ENCODE results near the gene PIEZO2. TPM values are rescaled to one million over a fixed set of nuclear protein-coding genes. Genes with fewer than 3 reads are reported as not detected.

The PIEZO2 gene
- total RNA-seq, 2 experiments from 2014 or later, result not detected

DNA sequence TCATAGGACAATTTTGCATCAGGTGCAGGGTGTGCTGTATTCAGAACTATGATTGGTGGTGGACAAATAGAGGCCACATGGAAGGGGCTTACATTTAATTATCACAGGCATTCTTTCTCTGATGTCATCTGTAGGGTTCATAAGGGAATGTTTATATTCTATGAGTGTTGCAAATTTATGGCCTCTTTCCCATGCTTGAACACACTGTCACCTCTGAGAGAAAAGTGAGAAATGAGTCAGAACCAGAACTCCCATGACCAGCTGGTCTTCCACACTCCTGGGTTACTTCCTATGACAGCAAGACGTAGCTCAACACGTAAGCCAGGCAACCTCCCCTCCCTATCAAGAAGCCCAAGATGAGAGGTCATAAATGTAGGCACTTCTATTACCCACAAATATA lies 310.8 kb downstream of the PIEZO2 start:
- Mint-ChIP-seq H3K9me3 (no peaks in the 10 kb centered on the region), H3K4me3 (no peak overlapping the region), H3K36me3 (no peaks in the 10 kb centered on the region), H3K27ac (no peak overlapping the region), H3K4me1 (no peaks in the 10 kb centered on the region), H3K27me3 (peaks cover under 1% of the 10 kb centered on the region)
- ATAC-seq (ENCODE audit: low read depth), result no peak
- DNase-seq, result no peak
- POLR2A ChIA-PET, result no interaction called here

DNA sequence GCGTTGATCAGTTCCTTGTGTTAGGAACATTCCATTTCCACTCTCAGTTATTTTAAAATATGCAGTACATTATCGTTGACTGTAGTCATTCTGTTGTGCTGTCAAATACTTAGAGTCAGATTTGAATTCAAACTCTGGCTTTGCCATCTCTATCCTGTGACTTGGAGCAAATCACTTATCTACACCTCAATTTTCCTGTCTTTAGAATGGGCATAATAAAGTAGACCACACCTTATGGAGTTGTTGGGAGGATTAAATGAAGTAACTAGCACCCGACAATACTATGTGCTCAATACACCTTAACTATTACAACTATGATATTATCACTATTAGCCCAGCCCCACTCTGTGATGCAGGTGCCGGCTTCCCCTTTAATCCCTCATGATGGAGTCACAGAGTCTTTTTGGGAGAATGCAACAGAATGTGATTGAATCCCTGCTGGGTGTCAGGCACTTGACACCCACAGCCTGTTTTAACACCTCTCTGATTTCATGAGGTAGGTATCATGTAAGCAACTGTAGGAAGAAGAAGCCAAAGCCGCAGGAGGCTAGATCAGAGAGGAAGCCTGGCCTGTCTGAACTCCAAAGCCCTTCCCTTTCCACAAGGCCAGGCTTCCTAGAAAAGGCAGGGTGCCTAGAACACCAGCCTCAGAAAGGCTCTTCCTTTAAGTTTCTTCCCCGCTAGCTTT lies 315.1 kb downstream of the PIEZO2 start:
- Mint-ChIP-seq H3K27me3 (peaks cover 6% of the 10 kb centered on the region), H3K9me3 (no peaks in the 10 kb centered on the region), H3K27ac (no peak overlapping the region), H3K36me3 (no peaks in the 10 kb centered on the region), H3K4me1 (no peaks in the 10 kb centered on the region), H3K4me3 (no peak overlapping the region)
- DNase-seq (no peak), ATAC-seq (ENCODE audit: low read depth) (no peak)
- POLR2A ChIA-PET, result no interaction called here

DNA sequence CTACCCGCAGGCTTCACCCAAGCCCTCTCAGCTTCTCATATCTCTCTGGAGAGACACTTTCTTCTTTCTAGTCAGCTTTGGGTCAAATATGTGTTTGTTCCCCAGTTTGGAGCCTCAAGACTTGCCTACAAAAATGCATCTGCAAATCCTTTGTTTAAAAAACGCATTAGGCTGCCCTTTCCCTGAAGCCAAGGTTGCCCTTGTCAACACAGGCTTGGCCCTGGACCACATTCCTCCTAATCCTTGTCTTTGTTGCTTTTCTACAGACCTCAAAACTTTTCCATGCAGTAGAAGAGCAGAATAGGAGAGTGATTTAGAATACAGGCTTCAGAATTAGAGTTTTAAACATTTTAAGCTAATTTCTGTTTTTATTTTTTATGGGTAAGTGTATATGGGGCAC lies 315.7 kb downstream of the PIEZO2 start:
- POLR2A ChIA-PET, result no interaction called here

DNA sequence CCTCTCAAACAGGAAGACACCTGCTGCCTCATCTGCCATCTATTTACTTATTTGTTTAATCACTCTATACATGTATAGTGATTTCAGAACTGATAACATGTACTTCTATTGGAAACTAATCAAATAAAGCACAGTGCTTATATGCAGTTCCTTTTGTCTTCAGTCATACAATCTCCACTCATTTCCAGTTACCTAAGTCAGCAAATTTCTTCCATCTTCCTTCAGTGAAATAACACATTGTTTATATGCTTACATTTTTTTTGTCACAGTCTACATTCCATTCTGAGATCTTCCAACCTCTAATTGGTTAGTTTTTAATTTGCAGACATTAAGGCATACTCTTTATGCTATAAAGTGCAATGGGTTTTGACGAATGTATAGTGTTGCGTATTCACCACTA lies 323.0 kb downstream of the PIEZO2 start:
- Mint-ChIP-seq H3K27ac (no peak overlapping the region), H3K27me3 (peaks cover 34% of the 10 kb centered on the region), H3K36me3 (no peaks in the 10 kb centered on the region), H3K4me3 (no peak overlapping the region), H3K4me1 (peaks cover 5% of the 10 kb centered on the region), H3K9me3 (no peaks in the 10 kb centered on the region)
- no peak for DNase-seq
- no peak for ATAC-seq (ENCODE audit: low read depth)
- POLR2A ChIA-PET, result no interaction called here

More for the DNA sequence above, 315.7 kb downstream of the PIEZO2 start:
- H3K36me3 Mint-ChIP-seq, result no peaks in the 10 kb centered on the region
- ATAC-seq (ENCODE audit: low read depth) (no peak), DNase-seq (no peak)
- H3K4me1 Mint-ChIP-seq, result no peaks in the 10 kb centered on the region
- peaks cover 6% of the 10 kb centered on the region for H3K27me3 Mint-ChIP-seq
- H3K9me3 Mint-ChIP-seq, result no peaks in the 10 kb centered on the region
- H3K4me3 Mint-ChIP-seq, result no peak overlapping the region
- H3K27ac Mint-ChIP-seq, result no peak overlapping the region

DNA sequence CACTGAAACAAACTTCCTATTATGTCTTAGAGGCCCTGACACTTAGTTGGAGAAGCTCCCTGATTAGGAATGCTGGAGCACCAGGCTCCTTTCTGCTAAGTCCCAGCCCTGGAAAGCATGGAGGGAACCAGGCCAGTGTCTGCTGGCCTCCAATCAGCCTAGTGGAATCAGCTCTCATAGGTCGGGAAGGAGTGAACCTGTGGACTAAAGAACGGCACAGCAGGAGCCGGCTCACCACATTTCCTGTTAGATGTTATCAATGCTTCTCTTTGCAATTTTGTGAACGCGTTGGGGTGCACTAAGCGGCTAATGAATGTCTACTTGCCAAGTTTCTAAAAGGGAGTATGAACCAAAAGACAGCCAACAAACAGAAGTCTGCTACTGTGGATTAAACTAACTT lies 326.9 kb downstream of the PIEZO2 start:
- peaks cover 5% of the 10 kb centered on the region for H3K4me1 Mint-ChIP-seq
- H3K27ac Mint-ChIP-seq, result no peak overlapping the region
- peaks cover 39% of the 10 kb centered on the region for H3K27me3 Mint-ChIP-seq
- POLR2A ChIA-PET, result no interaction called here
- no peak overlapping the region for H3K4me3 Mint-ChIP-seq
- H3K9me3 Mint-ChIP-seq, result peaks cover 2% of the 10 kb centered on the region
- DNase-seq (no peak), ATAC-seq (ENCODE audit: low read depth) (no peak)
- no peaks in the 10 kb centered on the region for H3K36me3 Mint-ChIP-seq

DNA sequence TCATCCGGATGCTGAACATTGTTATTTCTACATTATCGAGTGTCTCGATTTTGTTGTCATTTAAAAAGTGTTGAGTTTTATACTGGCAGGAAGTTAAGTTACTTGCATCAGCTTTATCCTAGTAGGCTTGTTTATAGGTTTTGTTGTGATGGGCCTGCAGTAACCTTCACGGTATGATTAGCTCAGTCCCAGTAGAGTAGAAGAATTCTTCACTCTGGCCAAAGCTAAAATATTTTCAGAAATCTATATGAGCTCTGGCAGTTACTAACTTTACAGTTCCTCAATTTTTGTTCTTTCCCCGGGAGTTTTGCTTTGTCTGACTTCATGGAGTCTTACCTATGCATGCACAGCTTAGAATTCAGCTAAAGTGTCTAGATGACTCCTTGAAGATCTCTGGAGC lies 328.7 kb downstream of the PIEZO2 start:
- DNase-seq (no peak), ATAC-seq (ENCODE audit: low read depth) (no peak)
- no peaks in the 10 kb centered on the region for H3K36me3 Mint-ChIP-seq
- peaks cover 5% of the 10 kb centered on the region for H3K4me1 Mint-ChIP-seq
- no peak overlapping the region for H3K4me3 Mint-ChIP-seq
- H3K9me3 Mint-ChIP-seq, result peaks cover 2% of the 10 kb centered on the region
- POLR2A ChIA-PET, result no interaction called here
- H3K27me3 Mint-ChIP-seq, result peaks cover 38% of the 10 kb centered on the region
- H3K27ac Mint-ChIP-seq, result no peak overlapping the region

DNA sequence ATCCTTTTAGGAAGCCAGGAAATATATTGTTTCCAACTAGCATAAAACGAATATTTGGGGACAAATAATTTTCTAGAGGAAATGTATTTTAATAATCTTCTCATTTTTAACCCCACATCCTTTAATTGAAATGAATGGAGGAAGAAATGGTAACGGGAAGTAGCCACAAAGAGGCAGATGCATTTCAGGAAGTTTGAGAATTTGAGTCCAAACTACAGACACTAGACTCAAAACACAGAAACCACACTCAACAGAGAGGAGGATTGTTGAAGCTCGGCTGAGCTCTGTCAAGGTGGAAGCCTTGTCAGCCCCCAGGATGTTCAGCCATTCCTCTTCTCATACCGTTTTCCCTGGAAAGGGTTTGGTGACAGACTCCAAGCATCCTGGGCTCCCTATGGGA lies 335.0 kb downstream of the PIEZO2 start:
- DNase-seq (no peak), ATAC-seq (ENCODE audit: low read depth) (no peak)
- Mint-ChIP-seq H3K27me3 (peaks cover 4% of the 10 kb centered on the region), H3K4me1 (no peaks in the 10 kb centered on the region), H3K27ac (no peak overlapping the region), H3K9me3 (no peaks in the 10 kb centered on the region), H3K4me3 (no peak overlapping the region), H3K36me3 (no peaks in the 10 kb centered on the region)
- POLR2A ChIA-PET, result no interaction called here

DNA sequence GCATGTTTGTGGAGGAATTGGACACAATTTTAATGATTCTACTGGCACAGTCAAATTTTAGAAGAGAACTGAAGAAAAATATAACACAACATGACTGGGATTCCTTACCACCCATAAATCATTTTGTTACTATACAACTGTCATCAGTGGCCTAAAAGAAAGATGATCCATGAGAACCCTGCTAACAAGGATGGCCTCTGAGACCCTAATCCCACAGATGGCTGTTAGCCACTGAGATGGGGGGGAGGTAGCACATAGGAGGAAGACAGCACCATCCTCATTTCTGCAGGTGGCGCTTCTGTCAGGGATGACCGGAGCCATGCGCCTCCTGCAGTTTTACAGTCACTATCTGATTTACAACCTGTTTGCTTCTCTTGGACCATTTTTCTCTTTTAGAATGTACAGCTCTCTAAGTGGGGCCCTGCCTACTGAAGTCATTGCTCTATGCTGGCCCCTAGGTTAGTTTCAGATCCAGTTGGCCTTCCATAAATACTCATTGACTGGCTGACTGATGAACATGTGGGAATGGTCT lies 343.7 kb downstream of the PIEZO2 start:
- Mint-ChIP-seq H3K36me3 (no peaks in the 10 kb centered on the region), H3K9me3 (no peaks in the 10 kb centered on the region), H3K27me3 (no peaks in the 10 kb centered on the region), H3K27ac (no peak overlapping the region), H3K4me1 (no peaks in the 10 kb centered on the region), H3K4me3 (no peak overlapping the region)
- POLR2A ChIA-PET, result no interaction called here
- DNase-seq (no peak), ATAC-seq (ENCODE audit: low read depth) (no peak)

DNA sequence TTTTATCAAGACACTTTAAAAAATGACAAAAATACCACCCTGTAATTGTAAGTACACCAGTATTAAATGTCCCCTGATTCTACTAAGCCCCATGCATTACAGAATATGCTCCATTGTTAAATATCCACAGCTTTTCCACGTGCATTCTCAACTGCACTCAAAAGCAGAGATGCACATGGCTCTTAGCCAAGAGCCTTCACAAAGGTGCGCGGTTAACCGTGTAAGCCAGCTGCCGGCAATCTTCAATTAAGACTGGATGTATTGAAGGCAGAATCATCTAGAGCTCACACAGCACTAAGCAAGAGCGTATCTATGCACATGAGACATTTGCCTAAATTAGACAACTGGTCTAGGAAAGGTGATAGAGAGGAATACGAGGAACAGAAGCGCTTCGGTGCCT lies 345.2 kb downstream of the PIEZO2 start:
- Mint-ChIP-seq H3K4me1 (no peaks in the 10 kb centered on the region), H3K27ac (no peak overlapping the region), H3K27me3 (no peaks in the 10 kb centered on the region), H3K9me3 (no peaks in the 10 kb centered on the region), H3K4me3 (no peak overlapping the region), H3K36me3 (no peaks in the 10 kb centered on the region)
- ATAC-seq (ENCODE audit: low read depth) (no peak), DNase-seq (no peak)
- POLR2A ChIA-PET, result no interaction called here

DNA sequence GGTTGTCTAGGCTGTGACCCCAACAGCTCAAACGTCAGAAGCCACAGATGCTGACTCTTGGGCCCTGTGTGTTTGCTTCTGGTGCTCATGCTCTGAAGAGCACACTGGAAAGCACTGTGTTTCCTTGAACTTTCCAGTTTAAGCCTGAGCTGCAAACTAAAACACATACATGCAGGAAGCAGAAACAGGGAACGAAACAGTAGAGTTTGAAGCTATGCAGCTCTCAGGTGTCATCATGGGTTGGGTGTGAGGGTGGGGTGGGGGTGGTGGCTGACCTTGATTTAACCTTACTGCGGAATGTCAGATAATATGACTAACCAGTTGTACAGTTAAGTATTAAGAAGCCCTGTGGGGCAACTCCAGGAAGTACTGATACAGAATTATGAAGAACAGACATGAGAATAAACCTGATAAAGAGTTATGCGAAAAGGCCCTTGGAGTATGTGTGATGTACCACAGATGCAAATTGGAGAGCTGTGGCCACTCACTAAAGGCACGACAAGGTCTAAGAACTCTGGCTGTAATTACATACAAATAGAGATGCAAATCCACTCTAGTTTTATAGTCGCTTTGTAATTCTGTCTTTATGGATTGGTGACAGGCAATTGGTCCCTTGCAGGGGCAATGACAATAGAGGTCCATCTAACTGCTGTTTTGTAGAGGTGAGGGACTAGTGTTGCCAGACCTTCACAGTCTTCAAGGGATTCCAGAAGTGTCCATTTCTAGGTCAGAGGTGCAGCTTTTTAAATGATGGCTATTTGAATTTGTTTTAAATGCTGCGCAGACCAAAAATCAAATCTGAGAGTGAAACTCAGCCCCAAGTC lies 350.4 kb downstream of the PIEZO2 start:
- H3K4me3 Mint-ChIP-seq, result no peak overlapping the region
- H3K27ac Mint-ChIP-seq, result no peak overlapping the region
- no peaks in the 10 kb centered on the region for H3K9me3 Mint-ChIP-seq
- DNase-seq (no peak), ATAC-seq (ENCODE audit: low read depth) (no peak)
- H3K36me3 Mint-ChIP-seq, result no peaks in the 10 kb centered on the region
- peaks cover 5% of the 10 kb centered on the region for H3K27me3 Mint-ChIP-seq
- POLR2A ChIA-PET, result no interaction called here
- no peaks in the 10 kb centered on the region for H3K4me1 Mint-ChIP-seq

DNA sequence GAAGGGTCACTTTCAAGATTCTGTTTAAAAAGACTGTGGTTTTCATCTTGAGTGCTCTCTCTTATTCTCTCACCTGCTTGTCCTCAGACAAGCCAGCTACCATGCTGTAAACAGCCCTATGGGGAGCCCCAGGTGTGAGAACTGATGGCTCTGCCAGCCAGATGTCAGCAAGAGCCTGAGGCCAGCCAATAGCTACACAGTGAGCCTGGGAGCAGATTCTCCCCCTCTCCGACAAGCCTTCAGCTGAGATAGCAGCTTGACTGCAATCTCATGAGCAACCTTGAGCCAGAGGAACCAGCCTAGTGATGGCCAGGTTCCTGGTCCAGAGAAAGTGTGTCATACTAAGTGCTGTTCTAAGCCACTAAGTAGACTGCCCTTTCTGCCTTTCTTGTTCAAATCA lies 351.5 kb downstream of the PIEZO2 start:
- POLR2A ChIA-PET, result no interaction called here
- Mint-ChIP-seq H3K36me3 (no peaks in the 10 kb centered on the region), H3K9me3 (no peaks in the 10 kb centered on the region), H3K4me3 (no peak overlapping the region), H3K27ac (no peak overlapping the region), H3K27me3 (peaks cover 8% of the 10 kb centered on the region), H3K4me1 (no peaks in the 10 kb centered on the region)
- DNase-seq (no peak), ATAC-seq (ENCODE audit: low read depth) (no peak)

DNA sequence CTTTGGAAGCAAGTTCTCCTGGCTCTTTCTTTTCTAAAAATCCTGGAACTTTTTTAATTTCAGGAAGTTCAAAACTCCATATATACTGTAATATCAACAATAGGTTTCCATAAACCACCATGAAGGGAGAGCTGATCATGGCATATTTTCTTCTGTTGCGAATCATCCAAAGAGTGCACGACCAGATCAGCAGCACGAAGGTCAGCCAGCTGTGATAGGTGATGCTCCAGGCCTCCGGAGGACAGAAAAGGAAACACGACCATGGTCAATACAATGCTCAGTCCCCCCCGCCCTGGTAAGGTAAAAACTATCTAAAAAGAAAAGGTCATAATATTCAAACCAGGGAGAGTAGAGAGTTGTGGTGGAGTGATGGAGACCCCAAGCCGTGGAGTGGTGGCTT lies 354.6 kb downstream of the PIEZO2 start:
- H3K9me3 Mint-ChIP-seq, result no peaks in the 10 kb centered on the region
- no peak for DNase-seq
- H3K27ac Mint-ChIP-seq, result no peak overlapping the region
- H3K4me3 Mint-ChIP-seq, result no peak overlapping the region
- no peaks in the 10 kb centered on the region for H3K4me1 Mint-ChIP-seq
- ATAC-seq (ENCODE audit: low read depth), result no peak
- H3K36me3 Mint-ChIP-seq, result no peaks in the 10 kb centered on the region
- POLR2A ChIA-PET, result no interaction called here
- H3K27me3 Mint-ChIP-seq, result peaks cover 16% of the 10 kb centered on the region

DNA sequence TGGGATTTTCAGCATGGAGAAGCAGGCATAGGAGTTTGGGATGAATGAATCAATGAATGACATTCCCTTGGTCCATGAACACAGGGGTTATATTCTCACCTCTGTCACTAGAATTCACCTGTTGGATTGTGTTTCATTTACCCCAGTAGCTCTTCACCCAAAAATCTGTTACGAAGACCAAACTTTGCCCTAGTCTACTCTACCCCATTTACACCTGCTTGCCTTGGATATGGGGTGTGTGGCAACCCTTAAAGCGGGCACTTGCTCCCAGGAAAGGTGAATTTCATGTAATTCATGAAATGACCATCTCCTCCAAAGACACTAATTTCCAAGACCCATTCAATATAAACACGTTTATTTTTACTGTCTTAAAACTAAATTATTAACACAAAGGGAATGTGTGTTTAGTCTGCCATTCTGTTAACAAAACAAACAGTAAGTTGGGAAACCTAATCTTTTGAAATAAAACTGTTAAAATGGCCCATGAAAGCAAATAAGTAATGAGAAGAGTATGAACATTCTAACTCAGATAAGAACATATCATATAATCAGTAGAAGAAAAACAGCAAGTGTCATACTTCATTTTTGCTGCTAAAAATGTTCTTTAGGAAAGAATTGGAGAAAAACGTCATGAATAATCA lies 355.5 kb downstream of the PIEZO2 start:
- POLR2A ChIA-PET, result no interaction called here

DNA sequence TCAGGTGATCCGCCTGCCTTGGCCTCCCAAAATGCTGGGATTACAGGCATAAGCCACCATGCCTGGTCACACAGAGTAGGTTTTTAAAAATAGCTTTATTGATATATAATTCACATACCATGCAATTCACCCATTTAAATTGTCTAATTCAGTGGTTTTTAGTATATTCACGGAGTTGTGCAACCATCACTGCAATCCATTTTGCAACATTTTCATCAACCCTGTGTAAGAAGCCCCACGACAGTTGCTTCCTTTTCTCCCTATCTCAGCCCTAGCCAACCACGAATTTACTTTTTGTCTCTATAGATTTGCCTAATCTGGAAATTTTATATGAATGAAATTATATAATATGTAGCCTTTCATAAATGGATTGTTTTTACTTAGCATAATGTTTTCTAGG lies 357.2 kb downstream of the PIEZO2 start:
- Mint-ChIP-seq H3K4me1 (peaks cover 3% of the 10 kb centered on the region), H3K27ac (no peak overlapping the region), H3K27me3 (peaks cover 24% of the 10 kb centered on the region), H3K9me3 (no peaks in the 10 kb centered on the region), H3K4me3 (no peak overlapping the region), H3K36me3 (no peaks in the 10 kb centered on the region)
- POLR2A ChIA-PET, result no interaction called here
- DNase-seq, result no peak
- ATAC-seq (ENCODE audit: low read depth), result no peak

More for the DNA sequence above, 355.5 kb downstream of the PIEZO2 start:
- Mint-ChIP-seq H3K4me1 (no peaks in the 10 kb centered on the region), H3K27me3 (peaks cover 21% of the 10 kb centered on the region), H3K4me3 (no peak overlapping the region), H3K27ac (no peak overlapping the region), H3K9me3 (no peaks in the 10 kb centered on the region), H3K36me3 (no peaks in the 10 kb centered on the region)
- no peak for ATAC-seq (ENCODE audit: low read depth)
- no peak for DNase-seq
